Sigmoid colon (tissue), 7 donors: ENCODE data around the gene ZNF473. TPM values are rescaled to one million over a fixed set of nuclear protein-coding genes. Genes with fewer than 3 reads are reported as not detected.
A peak's percentile ranks its signal among the peaks of the same experiment; 100 is the strongest.

ENCODE experiments used
- DNase-seq: peaks from one replicate; pipeline ENCODE4 v3.0.0-alpha.2; 2019
- H3K27ac ChIP-seq, 4 donors: fragments of 200-600 bp; sonication (generic); one replicate each; pipeline ENCODE4 v1.5.1; 2016 to 2019; ENCODE audit warnings: mild to moderate bottlenecking in 1 of 4
- H3K27me3 ChIP-seq, 3 donors: fragments of 200-600 bp; sonication (generic); one replicate each; pipeline ENCODE4 v1.5.1; 2019; ENCODE audit warnings: mild to moderate bottlenecking in 1 of 3
- H3K36me3 ChIP-seq, 4 donors: fragments of 200-600 bp; sonication (generic); one replicate each; pipeline ENCODE4 v1.5.1; 2016 to 2019
- H3K4me1 ChIP-seq, 4 donors: fragments of 200-600 bp; sonication (generic); one replicate each; pipeline ENCODE4 v1.5.1; 2017 to 2019
- H3K4me3 ChIP-seq, 4 donors: fragments of 200-600 bp; sonication (generic); one replicate each; pipeline ENCODE4 v1.5.1; 2017 to 2019; ENCODE audit warnings: mild to moderate bottlenecking in 2 of 4, moderate library complexity in 1 of 4
- H3K9me3 ChIP-seq, 4 donors: fragments of 200-600 bp in 3 of 4; sonication (generic) in 3 of 4; one replicate each; pipeline versions ENCODE4 v1.5.1 to v1.6.1; 2013 to 2019
- CTCF ChIP-seq, 4 experiments: fragments of 450-650 bp in 3 of 4; fragments of 200-600 bp in 1 of 4; IDR thresholded peaks; one replicate each; pipeline ENCODE4 v1.5.1; 2016 to 2019; ENCODE audit warnings: antibody characterized with exemption in 4 of 4, mild to moderate bottlenecking in 3 of 4, moderate library complexity in 2 of 4
- EP300 ChIP-seq, 4 donors: sonication (generic); formaldehyde crosslinking; IDR thresholded peaks; one replicate each; pipeline ENCODE4 v1.6.1; 2017; ENCODE audit warnings: antibody characterized with exemption in 4 of 4
- POLR2A ChIP-seq, 2 donors: fragments of 450-650 bp; IDR thresholded peaks; one replicate each; pipeline ENCODE4 v1.6.1; 2016; ENCODE audit warnings: antibody characterized with exemption in 2 of 2, mild to moderate bottlenecking in 2 of 2, moderate library complexity in 2 of 2
- POLR2AphosphoS5 ChIP-seq, 4 donors: sonication (generic); formaldehyde crosslinking; IDR thresholded peaks; one replicate each; pipeline ENCODE4 v1.6.1; 2017; ENCODE audit warnings: antibody characterized with exemption in 4 of 4
- WGBS, 2 donors: extraction: QIAGEN DNeasy Blood & Tissue Kit; methylation state at CpG; one replicate each; pipeline ENCODE4 v1.1.7; 2013; 5-methylcytosine and 5-hydroxymethylcytosine counted together
- intact Hi-C: fragments of 100-400 bp; cut with DNase I; formaldehyde crosslinking; loops from one replicate; pipeline ENCODE4 v1.15.1; 2023
- polyA plus RNA-seq, 3 donors: library from polyadenylated mRNA; stranded (reverse); fragments of 200-250 nt; gene quantifications; one replicate each; pipeline ENCODE4 v1.2.3, GENCODE V29; 2013
- total RNA-seq, 4 donors: library from RNA; depleted of rRNA; stranded (reverse); fragments of >200 nt; gene quantifications; one replicate each; pipeline ENCODE4 v1.1.0, GENCODE V29; 2016
- donor health status: healthy with polysubstance abuse.
- donor health status: Bipolar disorder and iron deficiency.
- donor health status: healthy.

ZNF473 gene
- total and polyA plus RNA-seq, 7 donors = 0.92 to 13.2 (median 5.8) TPM

DNA sequence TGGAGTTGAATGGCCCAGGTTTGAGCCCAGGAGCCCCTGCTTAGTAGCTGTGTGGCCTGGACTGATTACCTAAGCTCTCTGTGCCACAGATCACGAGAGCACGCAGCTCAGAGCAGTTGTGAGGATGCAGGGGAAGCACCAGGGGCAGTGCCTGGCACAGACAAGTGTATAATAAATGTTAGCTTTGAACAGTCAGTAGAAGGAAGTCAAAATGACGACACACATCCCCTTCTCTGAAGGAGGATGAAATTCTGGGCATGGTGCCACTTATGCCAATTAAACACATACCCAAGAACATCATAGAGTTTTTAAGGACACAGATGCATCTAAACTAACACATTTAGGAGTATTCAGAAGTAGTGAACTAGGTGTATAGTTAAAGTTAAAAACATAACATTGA, 39.9 kb upstream of the ZNF473 start:
- WGBS, 2 donors = 77 to 84% methylated on average over 3 of the region's 3 CpGs
- Histone ChIP-seq H3K9me3 (no peaks in the 10 kb centered on the region), H3K27ac (no peak overlapping the region), H3K4me1 (no peaks in the 10 kb centered on the region), H3K36me3 (peaks cover 18 to 78% (median 34%) of the 10 kb centered on the region in 4 donors), H3K27me3 (no peaks in the 10 kb centered on the region), H3K4me3 (no peak overlapping the region)
- TF ChIP-seq CTCF (IDR thresholded peaks at IDR 0.05) (no peak), POLR2A (IDR thresholded peaks at IDR 0.05) (no peak), EP300 (IDR thresholded peaks at IDR 0.05) (no peak), POLR2AphosphoS5 (IDR thresholded peaks at IDR 0.05) (no peak)
- DNase-seq = no peak
- intact Hi-C loops = no loop called here

GRCh38 chr19:49986354-49986753, 39.5 kb upstream of the ZNF473 start:
- H3K9me3 ChIP-seq = no peaks in the 10 kb centered on the region
- intact Hi-C loops = no loop called here
- no peak overlapping the region for H3K4me3 ChIP-seq
- peaks cover 18 to 78% (median 38%) of the 10 kb centered on the region in 4 donors for H3K36me3 ChIP-seq
- H3K4me1 ChIP-seq = no peaks in the 10 kb centered on the region
- H3K27ac ChIP-seq = no peak overlapping the region
- no peaks in the 10 kb centered on the region for H3K27me3 ChIP-seq
- 93% methylated on average over 10 of the region's 10 CpGs for WGBS, 2 donors
- no peak for DNase-seq
- TF ChIP-seq EP300 (IDR thresholded peaks at IDR 0.05) = no peak
- no peak for TF ChIP-seq POLR2A (IDR thresholded peaks at IDR 0.05)
- no peak for TF ChIP-seq POLR2AphosphoS5 (IDR thresholded peaks at IDR 0.05)
- TF ChIP-seq CTCF (IDR thresholded peaks at IDR 0.05) = no peak

GRCh38 chr19:49987159-49987698, 38.6 kb upstream of the ZNF473 start:
- Histone ChIP-seq H3K27ac (no peak overlapping the region), H3K4me3 (no peak overlapping the region), H3K4me1 (no peaks in the 10 kb centered on the region), H3K27me3 (no peaks in the 10 kb centered on the region), H3K9me3 (no peaks in the 10 kb centered on the region), H3K36me3 (peaks cover 23 to 78% (median 39%) of the 10 kb centered on the region in 4 donors)
- WGBS, 2 donors = 17 to 21% methylated on average over 9 of the region's 9 CpGs
- TF ChIP-seq POLR2A (IDR thresholded peaks at IDR 0.05) (no peak), POLR2AphosphoS5 (IDR thresholded peaks at IDR 0.05) (peak in 3 of 4 donors; percentile 9 to 49 (median 28)), EP300 (IDR thresholded peaks at IDR 0.05) (no peak)
- DNase-seq = peak; percentile 74
- intact Hi-C loops = no loop called here

- no peaks in the 10 kb centered on the region for H3K9me3 ChIP-seq
- no peak overlapping the region for H3K27ac ChIP-seq
- H3K27me3 ChIP-seq = no peaks in the 10 kb centered on the region
- intact Hi-C loops = no loop called here
- 95 to 98% methylated on average over 5 of the region's 5 CpGs for WGBS, 2 donors
- H3K4me3 ChIP-seq = no peak overlapping the region
- TF ChIP-seq POLR2A (IDR thresholded peaks at IDR 0.05) (no peak), CTCF (IDR thresholded peaks at IDR 0.05) (no peak)
- no peaks in the 10 kb centered on the region for H3K4me1 ChIP-seq
- DNase-seq = no peak
- peaks cover 29 to 84% (median 41%) of the 10 kb centered on the region in 4 donors for H3K36me3 ChIP-seq
Measured at GRCh38 chr19:49988007-49988406, 37.8 kb upstream of the ZNF473 start.

GRCh38 chr19:49988433-49988832, 37.4 kb upstream of the ZNF473 start:
- intact Hi-C loops = no loop called here

More at GRCh38 chr19:49988433-49988832, 37.4 kb upstream of the ZNF473 start:
- Histone ChIP-seq H3K4me1 (no peaks in the 10 kb centered on the region), H3K27ac (no peak overlapping the region), H3K36me3 (peaks cover 31 to 88% (median 41%) of the 10 kb centered on the region in 4 donors), H3K27me3 (no peaks in the 10 kb centered on the region), H3K4me3 (no peak overlapping the region), H3K9me3 (no peaks in the 10 kb centered on the region)
- 89 to 95% methylated on average over 9 of the region's 9 CpGs for WGBS, 2 donors
- no peak for DNase-seq
- no peak for TF ChIP-seq CTCF (IDR thresholded peaks at IDR 0.05)
- no peak for TF ChIP-seq POLR2A (IDR thresholded peaks at IDR 0.05)
- no peak for TF ChIP-seq EP300 (IDR thresholded peaks at IDR 0.05)
- TF ChIP-seq POLR2AphosphoS5 (IDR thresholded peaks at IDR 0.05) = no peak
